Neural progenitor cell (in vitro differentiated cells): ENCODE data around the gene TREM1. TPM values are rescaled to one million over a fixed set of nuclear protein-coding genes. Genes with fewer than 3 reads are reported as not detected.

Experiments
- DNase-seq: peaks from one replicate; pipeline ENCODE4 v3.0.0-alpha.2; 2016; ENCODE audit warnings: low spot score
- H2AFZ ChIP-seq: fragments of 200-600 bp; sonication (generic); replicated peaks from 2 replicates; pipeline ENCODE4 v1.6.1; 2016; ENCODE audit warnings: antibody characterized with exemption
- H3F3A ChIP-seq: fragments of 200-600 bp; sonication (generic); 2 replicates; pipeline ENCODE4 v1.6.1; 2016; ENCODE audit warnings: antibody characterized with exemption, low read depth
- H3K27ac ChIP-seq: fragments of 200-600 bp; sonication (generic); 2 replicates; pipeline ENCODE4 v1.5.1; 2016; ENCODE audit warnings: mild to moderate bottlenecking
- H3K27me3 ChIP-seq: fragments of 200-600 bp; sonication (generic); 2 replicates; pipeline ENCODE4 v1.6.1; 2016; ENCODE audit warnings: mild to moderate bottlenecking, moderate library complexity
- H3K36me3 ChIP-seq: fragments of 200-600 bp; sonication (generic); 2 replicates; pipeline ENCODE4 v1.5.1; 2016
- H3K4me1 ChIP-seq: fragments of 200-600 bp; sonication (generic); 2 replicates; pipeline ENCODE4 v1.6.1; 2016; ENCODE audit warnings: mixed run types
- H3K4me2 ChIP-seq: fragments of 200-600 bp; sonication (generic); 2 replicates; pipeline ENCODE4 v1.6.1; 2016
- H3K4me3 ChIP-seq: fragments of 200-600 bp; sonication (generic); 2 replicates; pipeline ENCODE4 v1.5.1; 2016
- H3K79me2 ChIP-seq: fragments of 200-600 bp; sonication (generic); 2 replicates; pipeline ENCODE4 v1.6.1; 2016; ENCODE audit warnings: low read depth
- H3K9ac ChIP-seq: fragments of 200-600 bp; sonication (generic); 2 replicates; pipeline ENCODE4 v1.6.1; 2016
- H3K9me3 ChIP-seq: fragments of 200-600 bp; sonication (generic); 2 replicates; pipeline ENCODE4 v1.5.1; 2016; ENCODE audit warnings: low read depth
- H4K20me1 ChIP-seq: fragments of 200-600 bp; sonication (generic); 2 replicates; pipeline ENCODE4 v1.6.1; 2016; ENCODE audit warnings: low read depth
- H3K27ac Mint-ChIP-seq: 3 replicates; pipeline ENCODE4 v1.8.0; 2021; ENCODE audit warnings: mixed read lengths
- H3K27me3 Mint-ChIP-seq: 2 replicates; pipeline ENCODE4 v1.8.0; 2022; ENCODE audit warnings: low read depth, mild to moderate bottlenecking, inconsistent platforms, moderate library complexity, mixed read lengths; ENCODE audit not compliant: insufficient read depth
- H3K36me3 Mint-ChIP-seq: 3 replicates; pipeline ENCODE4 v1.8.0; 2021; ENCODE audit warnings: mixed read lengths
- H3K4me1 Mint-ChIP-seq: 3 replicates; pipeline ENCODE4 v1.8.0; 2021; ENCODE audit warnings: mixed read lengths
- H3K4me3 Mint-ChIP-seq: 3 replicates; pipeline ENCODE4 v1.8.0; 2021; ENCODE audit warnings: mild to moderate bottlenecking, moderate library complexity, mixed read lengths
- H3K9me3 Mint-ChIP-seq: 3 replicates; pipeline ENCODE4 v1.8.0; 2020; ENCODE audit warnings: mixed read lengths
- EZH2 ChIP-seq: fragments of 200-600 bp; sonication (generic); IDR thresholded peaks from 2 replicates; pipeline ENCODE4 v1.6.1; 2017; ENCODE audit warnings: antibody characterized with exemption, mild to moderate bottlenecking, moderate library complexity
- EZH2phosphoT487 ChIP-seq: fragments of 200-600 bp; sonication (generic); IDR thresholded peaks from 2 replicates; pipeline ENCODE4 v1.6.1; 2017; ENCODE audit warnings: antibody characterized with exemption
- total RNA-seq: library from RNA; depleted of rRNA; stranded (reverse); fragments of >200 nt; gene quantifications from 2 replicates; pipeline ENCODE4 v1.2.3, GENCODE V29; 2015; ENCODE audit warnings: low replicate concordance
- TF ChIP-seq, protein P1 (sequence below): fragments of 200-600 bp; sonication (generic); IDR thresholded peaks from 2 replicates; pipeline ENCODE4 v1.5.1; 2017; ENCODE audit warnings: antibody characterized with exemption, mild to moderate bottlenecking

TREM1 gene
- total RNA-seq, 1 donor from 2014 or later, result not detected

DNA sequence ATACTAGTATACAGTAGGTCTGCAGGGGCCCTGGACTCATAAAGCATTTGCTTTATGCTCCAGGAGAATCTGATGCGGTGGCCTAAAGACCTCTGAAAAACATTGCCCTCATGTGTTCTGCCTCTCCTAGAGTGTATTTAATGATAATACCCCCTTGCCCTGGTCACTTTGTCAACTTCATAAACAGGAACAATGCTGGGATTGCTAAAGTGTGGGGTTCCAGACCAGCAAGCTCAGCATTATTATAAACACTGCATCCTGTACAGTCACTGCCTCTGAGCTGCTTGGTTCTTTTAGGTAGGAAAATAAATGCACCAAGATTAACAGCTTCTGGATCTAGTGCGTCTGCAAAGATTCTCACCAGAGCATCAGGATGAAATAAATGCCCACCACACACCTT lies 12.2 kb downstream of the TREM1 start:
- Mint-ChIP-seq H3K27ac (no peak overlapping the region), H3K9me3 (no peaks in the 10 kb centered on the region), H3K4me1 (peaks cover 8% of the 10 kb centered on the region), H3K27me3 (peaks cover 14% of the 10 kb centered on the region), H3K4me3 (no peak overlapping the region), H3K36me3 (no peaks in the 10 kb centered on the region)
- Histone ChIP-seq H3K4me2 (no peak overlapping the region), H3K4me1 (no peaks in the 10 kb centered on the region), H3K79me2 (no peaks in the 10 kb centered on the region), H3K9ac (no peak overlapping the region), H3F3A (no peaks in the 10 kb centered on the region), H3K9me3 (no peaks in the 10 kb centered on the region), H3K4me3 (no peak overlapping the region), H4K20me1 (no peaks in the 10 kb centered on the region), H3K27me3 (no peaks in the 10 kb centered on the region), H3K36me3 (no peaks in the 10 kb centered on the region), H3K27ac (no peak overlapping the region), H2AFZ (no peak overlapping the region)
- TF ChIP-seq EZH2 (no peak), EZH2phosphoT487 (no peak)
- TF ChIP-seq, protein P1, sequence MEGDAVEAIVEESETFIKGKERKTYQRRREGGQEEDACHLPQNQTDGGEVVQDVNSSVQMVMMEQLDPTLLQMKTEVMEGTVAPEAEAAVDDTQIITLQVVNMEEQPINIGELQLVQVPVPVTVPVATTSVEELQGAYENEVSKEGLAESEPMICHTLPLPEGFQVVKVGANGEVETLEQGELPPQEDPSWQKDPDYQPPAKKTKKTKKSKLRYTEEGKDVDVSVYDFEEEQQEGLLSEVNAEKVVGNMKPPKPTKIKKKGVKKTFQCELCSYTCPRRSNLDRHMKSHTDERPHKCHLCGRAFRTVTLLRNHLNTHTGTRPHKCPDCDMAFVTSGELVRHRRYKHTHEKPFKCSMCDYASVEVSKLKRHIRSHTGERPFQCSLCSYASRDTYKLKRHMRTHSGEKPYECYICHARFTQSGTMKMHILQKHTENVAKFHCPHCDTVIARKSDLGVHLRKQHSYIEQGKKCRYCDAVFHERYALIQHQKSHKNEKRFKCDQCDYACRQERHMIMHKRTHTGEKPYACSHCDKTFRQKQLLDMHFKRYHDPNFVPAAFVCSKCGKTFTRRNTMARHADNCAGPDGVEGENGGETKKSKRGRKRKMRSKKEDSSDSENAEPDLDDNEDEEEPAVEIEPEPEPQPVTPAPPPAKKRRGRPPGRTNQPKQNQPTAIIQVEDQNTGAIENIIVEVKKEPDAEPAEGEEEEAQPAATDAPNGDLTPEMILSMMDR, result no peak
- no peak for DNase-seq

DNA sequence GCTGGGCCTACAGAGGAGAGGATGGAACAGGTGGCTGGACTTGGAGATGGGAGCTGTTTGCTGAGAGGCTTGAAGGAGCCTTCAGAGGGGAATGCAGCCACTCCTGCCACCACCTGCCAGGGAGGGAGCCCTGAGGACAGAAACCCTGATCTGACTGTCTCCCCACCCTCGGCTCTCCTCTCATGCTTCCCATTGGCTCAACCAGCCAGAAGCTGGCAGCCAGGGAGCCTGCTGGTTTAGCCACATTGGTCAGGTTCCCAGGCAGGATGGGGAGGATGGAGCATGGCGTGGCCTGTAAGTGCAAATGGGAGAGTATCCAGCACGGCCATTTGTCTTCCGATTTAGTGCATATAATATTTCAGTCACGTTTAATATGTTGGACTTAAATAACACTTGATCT lies 12.8 kb downstream of the TREM1 start:
- H3K4me3 ChIP-seq, result no peak overlapping the region
- H3K27ac ChIP-seq, result no peak overlapping the region
- H3K79me2 ChIP-seq, result no peaks in the 10 kb centered on the region
- H3K27me3 ChIP-seq, result no peaks in the 10 kb centered on the region
- Mint-ChIP-seq H3K27me3 (peaks cover 14% of the 10 kb centered on the region), H3K9me3 (no peaks in the 10 kb centered on the region), H3K36me3 (no peaks in the 10 kb centered on the region), H3K4me1 (peaks cover 2% of the 10 kb centered on the region), H3K27ac (no peak overlapping the region), H3K4me3 (no peak overlapping the region)
- H3K4me2 ChIP-seq, result no peak overlapping the region
- H3F3A ChIP-seq, result no peaks in the 10 kb centered on the region
- no peaks in the 10 kb centered on the region for H3K4me1 ChIP-seq
- no peaks in the 10 kb centered on the region for H4K20me1 ChIP-seq
- H3K36me3 ChIP-seq, result no peaks in the 10 kb centered on the region
- no peaks in the 10 kb centered on the region for H3K9me3 ChIP-seq
- no peak overlapping the region for H3K9ac ChIP-seq
- DNase-seq, result no peak
- TF ChIP-seq, protein P1, result no peak
- TF ChIP-seq EZH2, result no peak
- H2AFZ ChIP-seq, result no peak overlapping the region

DNA sequence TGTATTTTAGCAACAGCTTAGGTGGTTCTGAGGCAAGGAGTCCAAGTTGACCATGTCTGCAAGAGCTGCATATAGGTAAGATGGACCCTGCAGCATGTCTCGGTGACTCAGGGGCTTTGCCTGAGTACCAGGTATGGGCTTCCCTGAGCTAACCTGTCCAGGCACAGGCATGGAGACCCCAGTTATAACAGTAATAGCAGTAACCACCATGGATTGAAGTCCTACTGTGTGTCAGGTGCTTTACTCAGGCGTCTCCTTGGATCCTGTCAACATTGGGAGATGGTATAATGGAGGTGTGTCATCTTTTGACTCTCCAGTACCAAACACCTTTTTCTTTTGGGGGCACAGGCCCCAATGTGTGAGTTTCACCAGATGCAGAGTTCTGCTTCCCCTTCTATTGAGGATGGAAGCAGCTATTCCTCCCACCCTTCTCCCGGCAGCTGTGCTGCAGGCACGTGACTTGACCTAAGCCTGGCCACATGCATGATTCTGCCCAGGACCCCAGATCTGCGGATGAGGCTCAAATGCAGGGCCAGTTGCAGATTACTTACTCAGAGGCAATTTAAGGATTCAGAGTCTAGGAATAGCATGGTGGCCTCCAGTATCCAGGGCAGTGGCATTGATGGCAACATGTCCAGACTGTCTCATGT lies 13.8 kb downstream of the TREM1 start:
- Histone ChIP-seq H3K36me3 (no peaks in the 10 kb centered on the region), H3K9me3 (no peaks in the 10 kb centered on the region), H3F3A (no peaks in the 10 kb centered on the region), H3K27me3 (no peaks in the 10 kb centered on the region), H3K27ac (no peak overlapping the region), H2AFZ (no peak overlapping the region), H3K4me3 (no peak overlapping the region), H3K4me2 (no peak overlapping the region), H3K9ac (no peak overlapping the region), H4K20me1 (no peaks in the 10 kb centered on the region), H3K79me2 (no peaks in the 10 kb centered on the region), H3K4me1 (no peaks in the 10 kb centered on the region)
- H3K4me3 Mint-ChIP-seq, result no peak overlapping the region
- H3K27me3 Mint-ChIP-seq, result peaks cover 14% of the 10 kb centered on the region
- no peaks in the 10 kb centered on the region for H3K4me1 Mint-ChIP-seq
- TF ChIP-seq, protein P1, result no peak
- no peak for TF ChIP-seq EZH2
- no peak for TF ChIP-seq EZH2phosphoT487
- no peak for DNase-seq
- no peak overlapping the region for H3K27ac Mint-ChIP-seq
- no peaks in the 10 kb centered on the region for H3K9me3 Mint-ChIP-seq
- H3K36me3 Mint-ChIP-seq, result no peaks in the 10 kb centered on the region
